Colonic mucosa (tissue), 4 donors: ENCODE results near the gene MID2. TPM values are rescaled to one million over a fixed set of nuclear protein-coding genes. Genes with fewer than 3 reads are reported as not detected.

Source experiments
- DNase-seq: peaks from one replicate; pipeline ENCODE4 v3.0.0-alpha.2; 2020
- H3K27ac ChIP-seq: fragments of 200-600 bp; one replicate; pipeline ENCODE4 v1.8.0; 2021
- H3K27me3 ChIP-seq: fragments of 200-600 bp; one replicate; pipeline ENCODE4 v1.8.0; 2021
- H3K36me3 ChIP-seq: fragments of 200-600 bp; one replicate; pipeline ENCODE4 v1.8.0; 2021
- H3K4me1 ChIP-seq: fragments of 200-600 bp; one replicate; pipeline ENCODE4 v1.8.0; 2021; ENCODE audit warnings: mild to moderate bottlenecking
- H3K4me3 ChIP-seq: fragments of 200-600 bp; one replicate; pipeline ENCODE4 v1.8.0; 2021
- H3K9ac ChIP-seq, 2 donors: one replicate each; pipeline ENCODE4 v1.7.0; 2013; ENCODE audit warnings: control low read depth in 2 of 2, low read depth in 2 of 2, low read length in 2 of 2
- H3K9me3 ChIP-seq: fragments of 200-600 bp; one replicate; pipeline ENCODE4 v1.8.0; 2021
- CTCF ChIP-seq: fragments of 200-600 bp; IDR thresholded peaks from one replicate; pipeline ENCODE4 v1.8.0; 2022; ENCODE audit warnings: antibody characterized with exemption, mild to moderate bottlenecking
- intact Hi-C: fragments of 100-400 bp; cut with DNase I; formaldehyde crosslinking; loops from one replicate; pipeline ENCODE4 v1.14.1; 2022
- total RNA-seq, 2 donors: library from RNA; stranded (reverse); fragmentation: NEBNext Ultra II Directional in 1 of 2; extraction: Animal tissue kit (Norgen Biotek cat#: 25700) in 1 of 2; gene quantifications; one replicate each; pipeline ENCODE4 v1.2.1, GENCODE V29; 2021
- donor health status: healthy.
- donor health status: DM: no; HTN: no; CAD: no.
- donor health status: DM: no; HTN: no; CAD: no.

The MID2 gene
- total RNA-seq, 2 donors from 2014 or later = 5.4 to 6.3 TPM

GRCh38 chrX:107880054-107880610, 54.5 kb downstream of the MID2 start:
- H3K27ac ChIP-seq = no peak overlapping the region
- H3K4me1 ChIP-seq = no peaks in the 10 kb centered on the region
- no peaks in the 10 kb centered on the region for H3K9me3 ChIP-seq
- H3K4me3 ChIP-seq = no peak overlapping the region
- H3K36me3 ChIP-seq = no peaks in the 10 kb centered on the region
- no peak overlapping the region for H3K9ac ChIP-seq
- intact Hi-C loops = no loop called here
- DNase-seq = no peak
- no peak for TF ChIP-seq CTCF
- no peaks in the 10 kb centered on the region for H3K27me3 ChIP-seq

DNA sequence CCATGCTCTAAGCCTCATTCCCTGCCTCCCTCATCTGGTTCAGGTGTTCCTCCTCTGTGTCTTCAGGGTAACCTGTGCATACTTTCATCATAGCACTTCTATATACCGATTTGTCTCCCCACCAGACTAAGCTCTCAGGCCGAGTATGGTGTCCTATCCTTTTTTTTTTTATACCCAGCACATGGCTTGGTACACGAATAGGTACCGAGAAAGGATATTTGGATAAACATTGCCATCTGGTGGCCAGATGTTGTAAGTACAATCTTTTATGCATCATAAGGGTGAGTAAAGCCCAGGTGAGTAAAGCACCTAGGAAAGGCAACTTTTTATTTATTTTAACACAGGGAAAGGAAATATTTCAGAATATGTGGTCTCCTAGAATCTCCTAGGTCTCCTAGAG, 68.4 kb downstream of the MID2 start:
- DNase-seq = peak; percentile 35
- Histone ChIP-seq H3K4me3 (no peak overlapping the region), H3K9me3 (no peaks in the 10 kb centered on the region), H3K36me3 (no peaks in the 10 kb centered on the region), H3K27ac (no peak overlapping the region), H3K4me1 (no peaks in the 10 kb centered on the region), H3K27me3 (no peaks in the 10 kb centered on the region), H3K9ac (no peak overlapping the region)
- intact Hi-C loops = loop anchor here (5.0 kb wide), 1 partner anchor 237 kb away; no protein-coding TSS in a partner anchor
- peak; percentile 57 for TF ChIP-seq CTCF

DNA sequence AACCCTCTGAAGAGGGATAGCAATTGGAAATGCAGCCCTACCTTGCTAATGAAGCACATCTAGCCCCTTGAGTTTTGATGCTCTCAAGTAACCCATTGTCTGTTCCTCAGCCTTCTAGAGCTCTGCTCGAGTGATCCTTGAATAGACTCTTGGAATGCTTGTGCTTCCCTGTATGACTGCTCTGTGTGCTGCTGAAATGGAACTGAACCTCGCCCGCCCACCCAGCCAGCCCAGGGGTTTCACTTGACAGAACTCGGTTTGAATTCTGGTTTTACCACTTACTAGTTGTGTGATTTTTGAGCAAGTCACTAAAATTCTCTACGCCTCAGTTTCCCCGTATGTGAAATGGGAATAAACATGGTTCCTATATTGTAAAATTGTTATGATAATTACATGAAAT, 77.1 kb downstream of the MID2 start:
- no peaks in the 10 kb centered on the region for H3K27me3 ChIP-seq
- no peaks in the 10 kb centered on the region for H3K36me3 ChIP-seq
- H3K9me3 ChIP-seq = no peaks in the 10 kb centered on the region
- no peak overlapping the region for H3K9ac ChIP-seq
- DNase-seq = no peak
- H3K4me1 ChIP-seq = no peaks in the 10 kb centered on the region
- no peak overlapping the region for H3K4me3 ChIP-seq
- no peak overlapping the region for H3K27ac ChIP-seq
- no peak for TF ChIP-seq CTCF
- intact Hi-C loops = no loop called here

- intact Hi-C loops = no loop called here
- TF ChIP-seq CTCF = no peak
- Histone ChIP-seq H3K27me3 (no peaks in the 10 kb centered on the region), H3K4me3 (no peak overlapping the region), H3K9me3 (no peaks in the 10 kb centered on the region), H3K4me1 (no peaks in the 10 kb centered on the region), H3K36me3 (no peaks in the 10 kb centered on the region), H3K27ac (no peak overlapping the region), H3K9ac (no peak overlapping the region)
- no peak for DNase-seq
Observed at GRCh38 chrX:107905366-107905765, 79.7 kb downstream of the MID2 start.

- Histone ChIP-seq H3K9ac (no peak overlapping the region), H3K9me3 (no peaks in the 10 kb centered on the region), H3K4me3 (no peak overlapping the region), H3K36me3 (no peaks in the 10 kb centered on the region), H3K27me3 (no peaks in the 10 kb centered on the region), H3K4me1 (no peaks in the 10 kb centered on the region), H3K27ac (no peak overlapping the region)
- intact Hi-C loops = no loop called here
- TF ChIP-seq CTCF = no peak
- DNase-seq = no peak
Observed at GRCh38 chrX:107924136-107924746, 98.6 kb downstream of the MID2 start.
